Ovary (tissue), 3 donors: Measurements from ENCODE around the gene TAGLN.
A peak's percentile ranks its signal among the peaks of the same experiment; 100 is the strongest.

Source experiments
- POLR2A ChIP-seq: fragments of 450-650 bp; IDR thresholded peaks from one replicate; pipeline ENCODE4 v1.6.1; 2017; ENCODE audit warnings: antibody characterized with exemption, mild to moderate bottlenecking, moderate library complexity
- TF ChIP-seq, protein P1 (sequence below), 3 donors: fragments of 450-650 bp in 2 of 3; fragments of 200-600 bp in 1 of 3; IDR thresholded peaks; one replicate each; pipeline versions ENCODE4 v1.5.1 to v1.8.0; 2016 to 2022; ENCODE audit warnings: antibody characterized with exemption in 3 of 3, mild to moderate bottlenecking in 1 of 3
- donor health status: DM: no; HTN: no; CAD: no.

DNA sequence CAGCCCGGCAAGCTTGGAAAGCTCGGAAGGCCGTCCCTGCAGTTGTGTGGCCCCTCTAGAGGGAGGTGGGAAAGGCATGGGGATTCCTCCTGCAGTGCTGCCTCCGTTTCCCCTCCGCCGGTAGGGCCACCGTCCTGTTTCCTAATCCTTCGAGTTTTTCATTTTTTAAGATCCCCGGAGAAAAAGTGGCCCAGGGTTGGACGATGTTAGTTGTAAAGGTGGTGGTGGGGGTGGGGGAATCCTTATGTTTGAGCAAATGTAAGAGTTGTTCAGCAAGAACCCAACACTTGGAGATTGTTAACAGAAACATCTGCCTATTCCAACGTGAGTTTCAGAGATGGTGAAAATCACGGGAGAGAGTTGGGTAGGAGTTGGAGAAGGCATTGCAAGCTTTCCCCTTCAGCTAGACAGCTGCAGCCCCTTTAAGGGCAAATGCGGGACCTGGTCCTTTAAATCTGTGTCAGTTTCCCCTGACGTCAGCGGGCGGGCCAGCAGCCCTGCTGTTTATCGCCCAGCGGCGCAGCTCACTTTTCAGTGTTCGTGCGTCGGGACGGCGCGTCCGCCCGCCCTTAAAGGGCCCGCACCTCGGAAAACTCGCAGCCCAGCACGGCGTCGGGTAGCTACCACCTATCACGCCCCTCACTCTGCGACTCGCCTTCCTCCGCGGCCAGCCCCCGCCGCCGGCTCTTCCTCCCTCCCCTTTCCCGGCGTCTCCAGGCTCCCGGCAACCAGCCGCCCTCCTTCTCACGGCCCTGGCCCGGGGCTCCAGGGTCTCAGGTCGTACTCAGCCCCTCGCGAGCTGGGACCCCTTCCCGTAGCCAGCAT, 20.7 kb upstream of the TAGLN start, which contains the start of gene SIDT2:
- peak; percentile 94 for TF ChIP-seq POLR2A
- TF ChIP-seq, protein P1, sequence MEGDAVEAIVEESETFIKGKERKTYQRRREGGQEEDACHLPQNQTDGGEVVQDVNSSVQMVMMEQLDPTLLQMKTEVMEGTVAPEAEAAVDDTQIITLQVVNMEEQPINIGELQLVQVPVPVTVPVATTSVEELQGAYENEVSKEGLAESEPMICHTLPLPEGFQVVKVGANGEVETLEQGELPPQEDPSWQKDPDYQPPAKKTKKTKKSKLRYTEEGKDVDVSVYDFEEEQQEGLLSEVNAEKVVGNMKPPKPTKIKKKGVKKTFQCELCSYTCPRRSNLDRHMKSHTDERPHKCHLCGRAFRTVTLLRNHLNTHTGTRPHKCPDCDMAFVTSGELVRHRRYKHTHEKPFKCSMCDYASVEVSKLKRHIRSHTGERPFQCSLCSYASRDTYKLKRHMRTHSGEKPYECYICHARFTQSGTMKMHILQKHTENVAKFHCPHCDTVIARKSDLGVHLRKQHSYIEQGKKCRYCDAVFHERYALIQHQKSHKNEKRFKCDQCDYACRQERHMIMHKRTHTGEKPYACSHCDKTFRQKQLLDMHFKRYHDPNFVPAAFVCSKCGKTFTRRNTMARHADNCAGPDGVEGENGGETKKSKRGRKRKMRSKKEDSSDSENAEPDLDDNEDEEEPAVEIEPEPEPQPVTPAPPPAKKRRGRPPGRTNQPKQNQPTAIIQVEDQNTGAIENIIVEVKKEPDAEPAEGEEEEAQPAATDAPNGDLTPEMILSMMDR (IDR thresholded peaks at IDR 0.05): peak in 2 of 3 donors; percentile 17 to 40
